GM12878 (cell line): ENCODE results near the gene KLHL8. TPM values are rescaled to one million over a fixed set of nuclear protein-coding genes. Genes with fewer than 3 reads are reported as not detected.

Experiments used
- ATAC-seq: fragments of 200-7000 bp; cut with Tn5 transposase; 3 replicates; pipeline ENCODE4 v1.9.1; 2020; ENCODE audit warnings: mild to moderate bottlenecking, moderate library complexity
- BruUV-seq: library from RNA; stranded (reverse); fragments of 400-500 nt; replicated peaks from 2 replicates; lab custom pipeline; 2021; lab: Mats Ljungman, UMichigan
- CTCF ChIA-PET: fragments of 300-600 bp; sonication (Branson Sonifier 250); formaldehyde crosslinking; extraction: SDS; loops from one replicate; lab custom pipeline; 2021; ENCODE audit warnings: inconsistent platforms; lab: Yijun Ruan, JAX
- POLR2A ChIA-PET: fragments of 350-600 bp; formaldehyde crosslinking; extraction: SDS; loops from one replicate; lab custom pipeline; 2021; ENCODE audit warnings: inconsistent platforms; lab: Charles Lee
- RAD21 ChIA-PET: fragments of 300-600 bp; sonication (Branson Sonifier 250); formaldehyde crosslinking; loops from one replicate; lab custom pipeline; 2023; ENCODE audit warnings: antibody characterized with exemption; ENCODE audit not compliant: unreplicated experiment; lab: Charles Lee
- SMC1A ChIA-PET: fragments of 300-600 bp; sonication (Branson Sonifier 250); formaldehyde crosslinking; loops from one replicate; lab custom pipeline; 2023; ENCODE audit not compliant: unreplicated experiment, uncharacterized antibody; lab: Charles Lee
- DNase-seq: peaks from one replicate; pipeline ENCODE4 v3.0.0-alpha.2; 2011; ENCODE audit warnings: low read depth, low spot score
- FAIRE-seq: peaks from 3 replicates; lab custom pipeline; 2011; peaks lifted over from hg19 to GRCh38; lab: Jason Lieb, UNC
- H2AFZ ChIP-seq: 2 replicates; pipeline ENCODE4 v1.6.0; 2011; ENCODE audit warnings: low read depth, low read length, control low read depth; ENCODE audit not compliant: control insufficient read depth
- H3K27ac ChIP-seq: 2 replicates; pipeline ENCODE4 v1.5.1; 2011; ENCODE audit warnings: control low read depth; ENCODE audit not compliant: control insufficient read depth, insufficient read depth
- H3K27me3 ChIP-seq, 2 experiments: replicated peaks in 1 of 2; 2 replicates each; pipeline versions ENCODE4 v1.6.0 to v1.6.1; 2011; ENCODE audit warnings: low read length in 1 of 2; ENCODE audit not compliant: control insufficient read depth in 2 of 2, insufficient read depth in 2 of 2
- H3K36me3 ChIP-seq, 2 experiments: 2 replicates each; pipeline ENCODE4 v1.5.1; 2011; ENCODE audit warnings: low read length in 1 of 2; ENCODE audit not compliant: control insufficient read depth in 2 of 2, insufficient read depth in 2 of 2
- H3K4me1 ChIP-seq: 2 replicates; pipeline ENCODE4 v1.6.1; 2011; ENCODE audit warnings: mild to moderate bottlenecking, low read length, moderate library complexity, mixed read lengths; ENCODE audit not compliant: control insufficient read depth, insufficient read depth
- H3K4me2 ChIP-seq: 2 replicates; pipeline ENCODE4 v1.6.0; 2011; ENCODE audit warnings: control low read depth; ENCODE audit not compliant: control insufficient read depth, insufficient read depth
- H3K4me3 ChIP-seq: fragments of 200-600 bp; sonication (generic); 2 replicates; pipeline ENCODE4 v1.5.1; 2016
- H3K79me2 ChIP-seq: 2 replicates; pipeline ENCODE4 v1.6.0; 2011; ENCODE audit warnings: low read length; ENCODE audit not compliant: control insufficient read depth, insufficient read depth
- H3K9ac ChIP-seq: 2 replicates; pipeline ENCODE4 v1.8.0; 2011; ENCODE audit warnings: low read length, control low read depth, mixed read lengths; ENCODE audit not compliant: control insufficient read depth, insufficient read depth
- H3K9me3 ChIP-seq: replicated peaks from 3 replicates; pipeline ENCODE4 v1.5.1; 2011; ENCODE audit warnings: mild to moderate bottlenecking, low read length; ENCODE audit not compliant: control insufficient read depth, insufficient read depth
- H4K20me1 ChIP-seq: 2 replicates; pipeline ENCODE4 v1.6.0; 2011; ENCODE audit not compliant: control insufficient read depth, insufficient read depth
- BMI1 ChIP-seq: fragments of 450-650 bp; IDR thresholded peaks from 2 replicates; pipeline ENCODE4 v1.6.1; 2016; ENCODE audit warnings: mild to moderate bottlenecking, moderate library complexity, borderline replicate concordance
- CREB1 ChIP-seq: IDR thresholded peaks from 2 replicates; pipeline ENCODE4 v1.6.1; 2012; ENCODE audit warnings: low read depth, mild to moderate bottlenecking, inconsistent platforms
- E2F8 ChIP-seq: fragments of 450-650 bp; IDR thresholded peaks from 2 replicates; pipeline ENCODE4 v1.6.1; 2018; ENCODE audit warnings: mild to moderate bottlenecking, low read depth, moderate library complexity; ENCODE audit not compliant: partially characterized antibody
- KLF5 ChIP-seq: fragments of 450-650 bp; IDR thresholded peaks from 2 replicates; pipeline ENCODE4 v1.6.1; 2014; ENCODE audit warnings: mild to moderate bottlenecking; ENCODE audit not compliant: partially characterized antibody
- NBN ChIP-seq: fragments of 450-650 bp; IDR thresholded peaks from 2 replicates; pipeline ENCODE4 v1.6.1; 2016
- NR2F1 ChIP-seq: fragments of 450-650 bp; conservative IDR thresholded peaks from 2 replicates; pipeline ENCODE4 v1.6.1; 2017; ENCODE audit warnings: mild to moderate bottlenecking
- NRF1 ChIP-seq: conservative IDR thresholded peaks from 2 replicates; pipeline ENCODE4 v1.6.1; 2011; ENCODE audit warnings: mild to moderate bottlenecking, low read depth, low read length, improper control_type of control experiment
- RB1 ChIP-seq: fragments of 450-650 bp; formaldehyde crosslinking; IDR thresholded peaks from 2 replicates; pipeline ENCODE4 v1.6.1; 2017; ENCODE audit warnings: mild to moderate bottlenecking, borderline replicate concordance
- RUNX3 ChIP-seq: IDR thresholded peaks from 2 replicates; pipeline ENCODE4 v1.6.1; 2012; ENCODE audit warnings: low read length, inconsistent platforms
- ZNF24 ChIP-seq: fragments of 450-650 bp; IDR thresholded peaks from 2 replicates; pipeline ENCODE4 v1.6.1; 2017; ENCODE audit warnings: antibody characterized with exemption, mild to moderate bottlenecking
- WGBS: methylation state at CpG from one replicate; pipeline ENCODE4 v1.1.6; 2016; ENCODE audit warnings: low lambda C conversion rate; ENCODE audit not compliant: insufficient replicate concordance, insufficient coverage; ENCODE audit errors: missing lambda C conversion rate; 5-methylcytosine and 5-hydroxymethylcytosine counted together
- in situ Hi-C: fragments of 300-500 bp; cut with MboI; formaldehyde crosslinking; loops from 9 replicates; pipeline ENCODE4 v1.14.3; 2018; ENCODE audit warnings: mixed read lengths
- intact Hi-C: fragments of 100-400 bp; cut with micrococcal nuclease; formaldehyde crosslinking; loops from one replicate; pipeline ENCODE4 v1.14.2; 2022; ENCODE audit not compliant: unreplicated experiment
- polyA plus RNA-seq, 11 experiments: library from polyadenylated mRNA; depleted of rRNA in 4 of 11; unstranded in 6 of 11; stranded (reverse) in 5 of 11; fragments of >200 nt; fragmentation: Nextera tagmentation in 4 of 11; fragmentation: Illumina TruSeq in 1 of 11; extraction: Ambion mirVana in 4 of 11; extraction: Trizol in 1 of 11; gene quantifications; 1 replicate in 1 of 11; 2 replicates in 10 of 11; pipeline versions ENCODE4 v1.2.1 to v1.2.3, GENCODE V29; 2011 to 2016; ENCODE audit warnings: inconsistent platforms in 2 of 11, missing spikeins in 2 of 11, low read depth in 1 of 11
- total RNA-seq, 4 experiments: library from RNA; depleted of rRNA in 3 of 4; stranded (reverse); fragments of >200 nt in 3 of 4; fragmentation: Illumina TruSeq in 1 of 4; extraction: Trizol in 1 of 4; gene quantifications; 2 replicates each; pipeline versions ENCODE4 v1.2.1 to v1.2.3, GENCODE V29; 2013 to 2021

Gene KLHL8
- total and polyA plus RNA-seq, 10 of the 15 experiments (the other 5 are each of a cell fraction or from before 2014, with no cell fraction given), result 4.5 to 13.1 (median 9.0) TPM

DNA sequence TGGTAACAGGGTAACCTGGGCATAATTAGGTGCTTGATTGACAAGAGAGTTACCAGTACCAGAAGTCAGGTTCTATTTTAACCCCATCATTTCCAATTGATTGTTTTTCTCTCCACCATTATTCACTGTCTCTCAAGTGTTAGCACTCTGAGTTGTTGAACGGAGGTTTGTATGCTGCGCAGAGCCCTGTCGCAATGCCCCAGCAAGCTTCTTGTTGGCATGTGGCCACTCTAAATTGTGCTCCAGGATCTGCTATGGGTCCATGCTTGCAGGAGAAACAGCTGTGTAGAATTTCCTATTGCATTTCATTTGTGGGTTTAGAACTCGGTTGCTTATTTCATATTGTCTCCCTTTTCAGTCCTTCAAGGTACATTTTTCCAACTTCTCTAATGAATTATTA, 98.2 kb downstream of the KLHL8 start:
- no peak overlapping the region for H3K4me2 ChIP-seq
- no TSS peak for BruUV-seq
- in situ Hi-C loops, result no loop called here

More for the DNA sequence above, 98.2 kb downstream of the KLHL8 start:
- ChIA-PET CTCF (interaction anchor here (1.2 kb wide), 1 partner anchor 200 kb away, joined by 3 read pairs; no protein-coding TSS in a partner anchor), RAD21 (no interaction called here), POLR2A (no interaction called here), SMC1A (interaction anchor here (0.7 kb wide), 1 partner anchor 29 kb away, joined by 4 read pairs; no protein-coding TSS in a partner anchor)
- Histone ChIP-seq H2AFZ (no peak overlapping the region), H3K27me3 (no peaks in the 10 kb centered on the region), H3K9ac (no peak overlapping the region), H3K79me2 (peaks cover 13% of the 10 kb centered on the region), H3K36me3 (peaks cover 8 to 45% of the 10 kb centered on the region in 2 experiments)
- intact Hi-C loops, result no loop called here
- FAIRE-seq (no peak), ATAC-seq (no peak), DNase-seq (no peak)
- WGBS, result 100% methylated on average over 4 of the region's 4 CpGs
- TF ChIP-seq BMI1 (no peak), ZNF24 (no peak), NRF1 (no peak), CREB1 (no peak), E2F8 (no peak), KLF5 (no peak), NR2F1 (no peak), RB1 (no peak), RUNX3 (no peak), NBN (no peak)
- TF ChIP-seq, all 136 proteins: peak for 0
- no peaks in the 10 kb centered on the region for H3K9me3 ChIP-seq
- no peak overlapping the region for H3K27ac ChIP-seq
- no peaks in the 10 kb centered on the region; the same call in 1 of the 2 replicates for H4K20me1 ChIP-seq
- H3K4me3 ChIP-seq, result no peak overlapping the region
- H3K4me1 ChIP-seq, result no peaks in the 10 kb centered on the region; the same call in 1 of the 2 replicates
